ENCODE results near the gene LPAR3. TPM values are rescaled to one million over a fixed set of nuclear protein-coding genes. Genes with fewer than 3 reads are reported as not detected.

LPAR3 gene
- total and polyA plus RNA-seq, 2 of the 4 experiments (the other 2 are of a cell fraction), result 0.09 to 0.18 TPM

DNA sequence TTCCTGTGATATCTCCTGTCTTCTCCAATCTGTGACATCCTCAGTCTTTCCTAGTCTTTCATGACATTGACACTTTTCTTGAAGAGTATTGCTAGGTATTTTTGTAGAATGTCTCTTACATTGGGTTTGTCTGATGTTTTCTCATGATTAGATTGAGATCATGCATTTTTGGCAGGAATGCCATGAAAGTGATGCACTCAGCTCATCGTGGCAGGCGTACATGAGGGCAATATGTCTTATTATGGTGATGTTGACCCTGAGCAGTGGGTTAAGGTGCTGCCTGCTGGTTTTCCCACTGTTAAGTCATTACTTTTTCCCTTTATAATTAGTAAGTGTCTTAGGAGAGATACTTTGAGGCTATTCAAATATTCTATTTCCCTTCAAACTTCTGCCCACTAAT is 122.5 kb downstream of the LPAR3 start:
- no peaks in the 10 kb centered on the region for H3K36me3 ChIP-seq (ENCODE audit: control insufficient read depth, insufficient read depth, low read length)
- WGBS, 2 experiments (ENCODE audit: extremely low coverage in 2 of 2, insufficient read length in 1 of 2), result no CpG with 5 or more reads among the region's 2 CpGs
- ATAC-seq (ENCODE audit: low read depth), result no peak
- H3K23ac ChIP-seq (ENCODE audit: low read depth, low read length), result no peak overlapping the region
- no peak overlapping the region for H2BK20ac ChIP-seq (ENCODE audit: low read depth, low read length)
- no peak overlapping the region for H3K18ac ChIP-seq (ENCODE audit: low read depth, low read length)
- CTCF ChIA-PET, result interaction anchor here (1.0 kb wide), 1 partner anchor 9 kb away, joined by 3 read pairs; no protein-coding TSS in a partner anchor
- no peak overlapping the region for H2BK120ac ChIP-seq (ENCODE audit: low read depth, low read length)
- TF ChIP-seq CEBPB (IDR thresholded peaks at IDR 0.05; ENCODE audit: low read depth, low read length) (no peak), SMC3 (IDR thresholded peaks at IDR 0.05; ENCODE audit: low read depth, low read length) (no peak), FOS (IDR thresholded peaks at IDR 0.05; ENCODE audit: low read depth, low read length) (no peak), NFE2L2 (IDR thresholded peaks at IDR 0.05; ENCODE audit: low read depth, low read length) (no peak), MAZ (IDR thresholded peaks at IDR 0.05; ENCODE audit: borderline replicate concordance, low read depth, low read length) (no peak), POLR2A (IDR thresholded peaks at IDR 0.05; ENCODE audit: low read depth, low read length) (no peak)
- TF ChIP-seq, protein P1, sequence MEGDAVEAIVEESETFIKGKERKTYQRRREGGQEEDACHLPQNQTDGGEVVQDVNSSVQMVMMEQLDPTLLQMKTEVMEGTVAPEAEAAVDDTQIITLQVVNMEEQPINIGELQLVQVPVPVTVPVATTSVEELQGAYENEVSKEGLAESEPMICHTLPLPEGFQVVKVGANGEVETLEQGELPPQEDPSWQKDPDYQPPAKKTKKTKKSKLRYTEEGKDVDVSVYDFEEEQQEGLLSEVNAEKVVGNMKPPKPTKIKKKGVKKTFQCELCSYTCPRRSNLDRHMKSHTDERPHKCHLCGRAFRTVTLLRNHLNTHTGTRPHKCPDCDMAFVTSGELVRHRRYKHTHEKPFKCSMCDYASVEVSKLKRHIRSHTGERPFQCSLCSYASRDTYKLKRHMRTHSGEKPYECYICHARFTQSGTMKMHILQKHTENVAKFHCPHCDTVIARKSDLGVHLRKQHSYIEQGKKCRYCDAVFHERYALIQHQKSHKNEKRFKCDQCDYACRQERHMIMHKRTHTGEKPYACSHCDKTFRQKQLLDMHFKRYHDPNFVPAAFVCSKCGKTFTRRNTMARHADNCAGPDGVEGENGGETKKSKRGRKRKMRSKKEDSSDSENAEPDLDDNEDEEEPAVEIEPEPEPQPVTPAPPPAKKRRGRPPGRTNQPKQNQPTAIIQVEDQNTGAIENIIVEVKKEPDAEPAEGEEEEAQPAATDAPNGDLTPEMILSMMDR (conservative IDR thresholded peaks at IDR 0.05; ENCODE audit: low read depth, low read length), result no peak
- H3K4me3 ChIP-seq (ENCODE audit: insufficient read depth, low read depth, low read length), result no peak overlapping the region
- no peaks in the 10 kb centered on the region for H3K9me3 ChIP-seq (ENCODE audit: control insufficient read depth, insufficient read depth, low read length)
- no peaks in the 10 kb centered on the region for H3K79me1 ChIP-seq (ENCODE audit: low read depth in 1 of 2, low read length in 2 of 2)
- no peak overlapping the region for H3K4ac ChIP-seq (ENCODE audit: low read depth, low read length)
- dilution Hi-C loops (cut with HindIII; ENCODE audit: low sequenced_read_pairs, unreplicated experiment), result no loop called here
- no peak overlapping the region for H3K9ac ChIP-seq (ENCODE audit: low read depth, low read length)
- H4K8ac ChIP-seq (ENCODE audit: low read depth in 2 of 2, low read length in 2 of 2), result no peak overlapping the region
- H2AK5ac ChIP-seq (ENCODE audit: low read depth, low read length), result no peak overlapping the region
- no peak overlapping the region for H3K27ac ChIP-seq (ENCODE audit: insufficient read depth, low read length)
- DNase-seq, result no peak
- no peak overlapping the region for H2AK9ac ChIP-seq (replicated peaks; ENCODE audit: low read depth, low read length, poor library complexity)
- no peaks in the 10 kb centered on the region for H3K9me1 ChIP-seq (ENCODE audit: insufficient read depth, low read length)
- H4K20me1 ChIP-seq (ENCODE audit: insufficient read depth, low read length), result no peaks in the 10 kb centered on the region
- in situ Hi-C loops (cut with MboI; ENCODE audit: low sequenced_read_pairs), result loop anchor here (5.0 to 25.0 kb wide), 3 partner anchors 167 to 846 kb away; no protein-coding TSS in a partner anchor
- H3K14ac ChIP-seq (replicated peaks; ENCODE audit: low read depth, low read length), result no peak overlapping the region
- H3K27me3 ChIP-seq (ENCODE audit: control insufficient read depth, insufficient read depth, low read length), result peaks cover 11% of the 10 kb centered on the region
- H2AFZ ChIP-seq (replicated peaks; ENCODE audit: low read length, poor library complexity), result no peak overlapping the region
- no peaks in the 10 kb centered on the region for H3K4me1 ChIP-seq (ENCODE audit: control insufficient read depth, insufficient read depth, low read length)
- POLR2A ChIA-PET (ENCODE audit: unreplicated experiment), result no interaction called here
- no TSS peak for BruUV-seq (replicated peaks)
- no peak overlapping the region for H3K56ac ChIP-seq (ENCODE audit: extremely low read depth, insufficient read depth, low read length)
- no peak overlapping the region for H4K91ac ChIP-seq (ENCODE audit: insufficient read depth, low read depth, low read length)
- no peak overlapping the region for H2BK15ac ChIP-seq (ENCODE audit: low read depth, low read length)
- no peak overlapping the region for H2BK5ac ChIP-seq (ENCODE audit: low read depth, low read length, poor library complexity, severe bottlenecking)
- no peak overlapping the region for H4K5ac ChIP-seq (ENCODE audit: low read depth, low read length)
- intact Hi-C loops (cut with micrococcal nuclease), result loop anchor here (5.0 kb wide), 2 partner anchors 628 to 838 kb away; partner anchors contain the start of gene PRKACB
- no peak overlapping the region for H3K4me2 ChIP-seq (ENCODE audit: low read depth, low read length)

Data from IMR-90 (cell line).